Activated gamma-delta T cell treated with Interleukin-2 at 50 U/mL for 16 hours (primary cell): ENCODE measurements around the gene COX7A1.
"Not testable (repeated sequence)": the region's sequence is repeated elsewhere in the genome, so short reads cannot be mapped to it uniquely, and the experiment has no call there.

Source experiments
- DNase-seq: peaks from one replicate; pipeline ENCODE4 v3.0.0-alpha.2; 2020

The COX7A1 gene

GRCh38 chr19:36141039-36141927 is 11.0 kb downstream of the COX7A1 start:
- peak; percentile 86 for DNase-seq

GRCh38 chr19:36140304-36141038 is 11.8 kb downstream of the COX7A1 start:
- DNase-seq = peak; percentile 36

GRCh38 chr19:36139473-36140303 is 12.6 kb downstream of the COX7A1 start, which contains the start of gene CAPNS1:
Gene CAPNS1 (plus strand): TSS chr19:36140066. CDS start chr19:36141012, 946 bp downstream.
- peak; percentile 91 for DNase-seq

- no peak for DNase-seq
These were observed 13.2 kb downstream of the COX7A1 start for GRCh38 chr19:36139120-36139472.

GRCh38 chr19:36136964-36137686 is 15.1 kb downstream of the COX7A1 start:
- no peak for DNase-seq

- not testable (repeated sequence) for DNase-seq
These were observed 17.4 kb downstream of the COX7A1 start for GRCh38 chr19:36134867-36135266.

GRCh38 chr19:36131221-36131620 is 21.0 kb downstream of the COX7A1 start:
- DNase-seq = not testable (repeated sequence)

- no peak for DNase-seq
These were observed 23.9 kb downstream of the COX7A1 start for GRCh38 chr19:36128392-36128736.

GRCh38 chr19:36125557-36125956 is 26.7 kb downstream of the COX7A1 start:
- DNase-seq = no peak

GRCh38 chr19:36121486-36122124 is 30.6 kb downstream of the COX7A1 start:
- DNase-seq = no peak

GRCh38 chr19:36120984-36121358 is 31.3 kb downstream of the COX7A1 start:
- DNase-seq = no peak

GRCh38 chr19:36120092-36120983 is 31.9 kb downstream of the COX7A1 start:
- DNase-seq = no peak

- DNase-seq = no peak
These were observed 36.0 kb downstream of the COX7A1 start for GRCh38 chr19:36116344-36116637.

- DNase-seq = peak; percentile 87
These were observed 36.5 kb downstream of the COX7A1 start, which contains the start of gene TBCB for GRCh38 chr19:36115453-36116343. Gene TBCB (plus strand): TSS chr19:36115468. CDS start chr19:36115561, 93 bp downstream.

- peak; percentile 98 for DNase-seq
These were observed 37.4 kb downstream of the COX7A1 start, which contains the start of gene POLR2I for GRCh38 chr19:36114721-36115452. Gene POLR2I (minus strand): TSS chr19:36114875. CDS start chr19:36114856, 19 bp downstream.

GRCh38 chr19:36113894-36114720 is 38.1 kb downstream of the COX7A1 start:
- DNase-seq = no peak

- no peak for DNase-seq
These were observed 38.8 kb downstream of the COX7A1 start for GRCh38 chr19:36113425-36113824.

GRCh38 chr19:36112678-36113077 is 39.6 kb downstream of the COX7A1 start:
- DNase-seq = no peak
